CD14-positive monocyte (primary cell): ENCODE measurements around the gene SERPINB3. TPM values are rescaled to one million over a fixed set of nuclear protein-coding genes. Genes with fewer than 3 reads are reported as not detected.

ENCODE experiments used
- DNase-seq, 3 donors: peaks; one replicate each; pipeline ENCODE4 v3.0.0-alpha.2; 2011 to 2022
- H2AFZ ChIP-seq: 2 replicates; pipeline ENCODE4 v1.6.0; 2012; ENCODE audit warnings: mild to moderate bottlenecking, low read depth, low read length, inconsistent platforms; ENCODE audit not compliant: insufficient read depth, poor library complexity, severe bottlenecking
- H3K27ac ChIP-seq, 2 donors: 1 replicate in 1 of 2; 2 replicates in 1 of 2; pipeline ENCODE4 v1.5.1; 2012 to 2013; ENCODE audit warnings: low read length in 2 of 2, control low read depth in 1 of 2, inconsistent platforms in 1 of 2, low read depth in 1 of 2, mild to moderate bottlenecking in 1 of 2
- H3K27me3 ChIP-seq, 2 donors: one replicate each; pipeline versions ENCODE4 v1.6.0 to v1.6.1; 2011 to 2013; ENCODE audit warnings: low read length in 2 of 2; ENCODE audit not compliant: control insufficient read depth in 2 of 2, insufficient read depth in 2 of 2
- H3K36me3 ChIP-seq, 2 donors: replicated peaks in 1 of 2; 1 replicate in 1 of 2; 2 replicates in 1 of 2; pipeline versions ENCODE4 v1.5.1 to v1.6.1; 2012 to 2013; ENCODE audit warnings: low read length in 2 of 2, control low read depth in 1 of 2, inconsistent platforms in 1 of 2, mild to moderate bottlenecking in 1 of 2; ENCODE audit not compliant: insufficient read depth in 2 of 2, control insufficient read depth in 1 of 2
- H3K4me1 ChIP-seq, 2 donors: 1 replicate in 1 of 2; 2 replicates in 1 of 2; pipeline versions ENCODE4 v1.5.1 to v1.6.1; 2012 to 2013; ENCODE audit warnings: low read length in 2 of 2, control low read depth in 1 of 2, inconsistent platforms in 1 of 2, mild to moderate bottlenecking in 1 of 2, moderate library complexity in 1 of 2; ENCODE audit not compliant: insufficient read depth in 2 of 2, control insufficient read depth in 1 of 2
- H3K4me2 ChIP-seq: replicated peaks from 2 replicates; pipeline ENCODE3; 2012; ENCODE audit warnings: low read length, moderate library complexity, mild to moderate bottlenecking; ENCODE audit not compliant: poor library complexity, severe bottlenecking; ENCODE audit errors: extremely low read depth
- H3K4me3 ChIP-seq, 3 experiments: fragments of 200-600 bp in 1 of 3; sonication (generic) in 1 of 3; replicated peaks in 1 of 3; 1 replicate in 2 of 3; 2 replicates in 1 of 3; pipeline ENCODE4 v1.5.1; 2011 to 2013; ENCODE audit warnings: low read length in 3 of 3, mild to moderate bottlenecking in 3 of 3, control low read depth in 2 of 3, low read depth in 2 of 3, inconsistent platforms in 1 of 3, moderate library complexity in 1 of 3
- H3K79me2 ChIP-seq: 2 replicates; pipeline ENCODE4 v1.6.0; 2012; ENCODE audit warnings: mild to moderate bottlenecking, control low read depth, inconsistent platforms, low read length, moderate library complexity; ENCODE audit not compliant: insufficient read depth
- H3K9ac ChIP-seq: 2 replicates; pipeline ENCODE4 v1.6.0; 2017; ENCODE audit warnings: low read length, mild to moderate bottlenecking; ENCODE audit not compliant: insufficient read depth, poor library complexity, severe bottlenecking
- H3K9me3 ChIP-seq, 2 donors: replicated peaks in 1 of 2; 1 replicate in 1 of 2; 2 replicates in 1 of 2; pipeline versions ENCODE4 v1.5.1 to v1.6.1; 2012 to 2013; ENCODE audit warnings: low read length in 2 of 2, control low read depth in 1 of 2; ENCODE audit not compliant: control insufficient read depth in 1 of 2, insufficient read depth in 1 of 2
- H4K20me1 ChIP-seq: 2 replicates; pipeline ENCODE4 v1.6.0; 2012; ENCODE audit warnings: mild to moderate bottlenecking, low read length, control low read depth, moderate library complexity; ENCODE audit not compliant: insufficient read depth
- H3K27ac Mint-ChIP-seq, 7 donors: one replicate each; pipeline ENCODE4 v1.8.0; 2020; ENCODE audit warnings: mild to moderate bottlenecking in 7 of 7, mixed read lengths in 7 of 7, moderate library complexity in 6 of 7, inconsistent platforms in 2 of 7
- H3K27me3 Mint-ChIP-seq, 3 donors: one replicate each; pipeline ENCODE4 v1.8.0; 2021 to 2022; ENCODE audit warnings: low read depth in 3 of 3, mild to moderate bottlenecking in 3 of 3, mixed read lengths in 3 of 3, moderate library complexity in 3 of 3, inconsistent platforms in 1 of 3
- H3K36me3 Mint-ChIP-seq, 2 donors: one replicate each; pipeline ENCODE4 v1.8.0; 2020; ENCODE audit warnings: mixed read lengths in 2 of 2, inconsistent platforms in 1 of 2, mild to moderate bottlenecking in 1 of 2
- H3K4me1 Mint-ChIP-seq: one replicate; pipeline ENCODE4 v1.8.0; 2020; ENCODE audit warnings: mild to moderate bottlenecking, mixed read lengths
- H3K4me3 Mint-ChIP-seq, 2 donors: one replicate each; pipeline ENCODE4 v1.8.0; 2020; ENCODE audit warnings: mild to moderate bottlenecking in 2 of 2, mixed read lengths in 2 of 2, moderate library complexity in 1 of 2
- H3K9me3 Mint-ChIP-seq, 7 donors: one replicate each; pipeline ENCODE4 v1.8.0; 2020 to 2022; ENCODE audit warnings: mixed read lengths in 7 of 7, mild to moderate bottlenecking in 6 of 7, moderate library complexity in 6 of 7, inconsistent platforms in 2 of 7
- CTCF ChIP-seq: fragments of 200-600 bp; IDR thresholded peaks from one replicate; pipeline ENCODE4 v1.8.0; 2022; ENCODE audit warnings: antibody characterized with exemption, mild to moderate bottlenecking
- WGBS: methylation state at CpG from one replicate; pipeline ENCODE4 v1.1.5; 2013; ENCODE audit warnings: missing lambda C conversion rate; ENCODE audit not compliant: insufficient coverage; 5-methylcytosine and 5-hydroxymethylcytosine counted together
- intact Hi-C, 2 donors: fragments of 100-400 bp; cut with micrococcal nuclease; formaldehyde crosslinking; loops; one replicate each; pipeline versions ENCODE4 v1.15.0 to v1.15.1; 2023
- polyA plus RNA-seq, 3 donors: library from polyadenylated mRNA; depleted of rRNA in 1 of 3; unstranded in 2 of 3; stranded (reverse) in 1 of 3; fragments of 300-500 nt in 2 of 3; fragments of >200 nt in 1 of 3; fragmentation: Illumina TruSeq in 2 of 3; gene quantifications; 1 replicate in 2 of 3; 2 replicates in 1 of 3; pipeline ENCODE4 v1.2.3, GENCODE V29; 2012 to 2021

SERPINB3 gene
- polyA plus RNA-seq, 3 donors: not detected

- Mint-ChIP-seq H3K9me3 (peaks cover 0 to 13% (median 3%) of the 10 kb centered on the region in 7 donors), H3K27ac (no peak overlapping the region), H3K27me3 (peaks cover 7 to 14% (median 7%) of the 10 kb centered on the region in 3 donors), H3K36me3 (no peaks in the 10 kb centered on the region), H3K4me3 (no peak overlapping the region), H3K4me1 (no peaks in the 10 kb centered on the region)
- Histone ChIP-seq H3K27ac (no peak overlapping the region), H3K36me3 (no peaks in the 10 kb centered on the region), H4K20me1 (no peaks in the 10 kb centered on the region), H3K27me3 (peaks cover 0 to 3% of the 10 kb centered on the region in 2 donors), H3K4me2 (no peak overlapping the region), H2AFZ (no peak overlapping the region), H3K9ac (no peak overlapping the region), H3K4me1 (no peaks in the 10 kb centered on the region), H3K9me3 (peaks cover 0 to 7% of the 10 kb centered on the region in 2 donors), H3K79me2 (no peaks in the 10 kb centered on the region), H3K4me3 (no peak overlapping the region)
- intact Hi-C loops: no loop called here
- DNase-seq: no peak
- 100% methylated on average over 3 of the region's 3 CpGs for WGBS
- no peak for TF ChIP-seq CTCF
Measured at GRCh38 chr18:63684718-63685117, 23.0 kb upstream of the SERPINB3 start.

- H3K9me3 ChIP-seq: peaks cover 0 to 7% of the 10 kb centered on the region in 2 donors
- H3K4me3 ChIP-seq: no peak overlapping the region
- H3K27me3 ChIP-seq: peaks cover 0 to 3% of the 10 kb centered on the region in 2 donors
- no peaks in the 10 kb centered on the region for H3K79me2 ChIP-seq
- no peak overlapping the region for H2AFZ ChIP-seq
- H3K9me3 Mint-ChIP-seq: peaks cover 0 to 13% (median 2%) of the 10 kb centered on the region in 7 donors
- no peak overlapping the region for H3K27ac Mint-ChIP-seq
- H3K27me3 Mint-ChIP-seq: peaks cover 7 to 14% (median 7%) of the 10 kb centered on the region in 3 donors
- no peaks in the 10 kb centered on the region for H3K4me1 Mint-ChIP-seq
- no peaks in the 10 kb centered on the region for H3K36me3 Mint-ChIP-seq
- intact Hi-C loops: no loop called here
- H3K9ac ChIP-seq: no peak overlapping the region
- H3K36me3 ChIP-seq: no peaks in the 10 kb centered on the region
- no peak overlapping the region for H3K4me2 ChIP-seq
- H3K27ac ChIP-seq: no peak overlapping the region
- no peak overlapping the region for H3K4me3 Mint-ChIP-seq
- no peak for TF ChIP-seq CTCF
- H3K4me1 ChIP-seq: no peaks in the 10 kb centered on the region
- H4K20me1 ChIP-seq: no peaks in the 10 kb centered on the region
- DNase-seq: no peak
- 98% methylated on average over 3 of the region's 5 CpGs for WGBS
Measured at GRCh38 chr18:63683890-63684289, 22.2 kb upstream of the SERPINB3 start.
